ENCODE data around the gene KDM4B.

Gene KDM4B

DNA sequence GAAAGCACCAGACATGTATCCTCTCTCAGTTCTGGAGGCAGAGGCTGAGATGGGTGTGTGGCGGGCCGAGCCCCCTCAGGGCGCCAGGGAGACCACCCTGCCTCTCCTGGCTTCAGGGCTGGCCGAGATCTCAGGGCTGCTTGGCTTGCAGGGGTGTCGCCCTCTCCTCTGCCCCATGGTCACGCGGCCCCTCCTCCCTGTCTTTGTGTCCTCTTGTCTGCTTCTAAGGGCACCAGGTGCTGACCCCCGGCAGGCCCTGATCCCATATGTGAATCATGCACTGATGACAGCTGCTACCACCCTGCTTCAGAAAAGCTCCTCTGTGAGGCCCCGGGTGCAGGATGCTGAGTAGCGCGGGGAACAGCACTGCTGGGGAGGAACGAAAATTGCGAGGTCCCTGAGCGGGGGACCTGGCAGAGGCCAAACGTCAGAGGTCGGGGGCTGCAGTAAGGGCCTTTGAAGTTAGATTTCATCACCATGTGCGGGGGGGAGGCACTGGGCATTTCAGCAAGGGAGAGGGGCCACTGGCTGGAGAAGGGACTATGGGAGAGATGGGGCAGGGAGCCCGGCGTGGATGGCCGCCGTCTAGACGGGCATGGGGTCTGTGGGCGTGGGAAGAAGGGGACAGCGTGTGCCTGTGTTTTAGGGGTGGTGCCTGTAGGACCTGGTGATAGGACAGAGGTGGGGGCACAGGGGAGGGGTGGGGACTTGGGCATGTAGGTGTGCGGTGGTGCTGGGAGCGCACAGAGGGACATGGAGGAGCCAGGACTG lies 125.2 kb downstream of the KDM4B start:
- no peak for DNase-seq

DNA sequence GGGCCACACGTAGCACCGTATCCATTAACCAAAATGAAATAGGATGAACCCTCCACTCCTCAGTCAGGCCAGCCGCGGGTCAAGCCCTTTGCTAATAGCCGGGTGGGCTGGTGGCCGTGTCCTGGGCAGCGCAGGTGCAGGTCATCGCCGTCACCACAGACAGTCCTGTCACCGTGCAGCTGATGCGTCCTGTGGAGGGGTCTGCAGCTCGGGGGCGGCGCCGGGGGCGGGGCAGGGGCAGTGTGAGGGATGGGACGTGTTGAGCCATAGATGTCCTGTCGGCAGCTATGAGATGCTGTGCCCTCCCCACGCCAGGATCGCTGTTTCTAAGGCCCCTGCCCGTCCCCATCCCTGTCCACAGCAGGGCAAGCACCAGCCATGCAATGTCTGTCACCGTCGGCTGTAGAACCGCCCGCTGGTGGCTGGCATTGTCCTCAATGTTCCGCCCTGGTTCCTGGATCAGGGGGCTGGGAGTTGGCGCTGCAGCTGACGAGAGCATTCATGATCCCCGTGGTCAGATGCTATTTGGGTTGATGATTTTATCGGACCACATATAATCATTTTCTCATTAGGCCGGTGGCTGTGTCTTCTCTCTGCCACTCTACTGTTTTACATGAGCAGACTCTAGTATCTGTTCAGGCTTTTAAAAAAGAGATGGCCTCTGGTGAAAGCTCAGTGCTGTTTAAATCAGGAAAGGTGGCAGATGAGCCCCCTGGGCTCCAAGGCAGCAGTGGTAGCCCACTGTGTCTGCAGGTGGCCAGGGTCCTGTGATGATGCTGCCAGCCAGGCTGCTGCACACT lies 126.1 kb downstream of the KDM4B start:
- no peak for DNase-seq

DNA sequence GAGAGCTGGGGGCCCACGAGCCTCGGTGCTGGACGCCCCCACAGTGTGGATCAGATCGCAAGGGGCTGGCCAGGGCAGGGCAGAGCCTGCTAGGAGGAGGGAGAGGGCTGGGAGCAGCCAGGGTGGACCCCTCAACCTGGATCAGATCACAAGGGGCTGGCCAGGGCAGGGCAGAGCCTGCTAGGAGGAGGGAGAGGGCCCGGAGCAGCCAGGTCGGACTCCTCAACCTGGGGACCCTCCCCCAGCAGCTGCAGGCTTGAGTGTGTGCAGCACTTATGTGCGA lies 126.6 kb downstream of the KDM4B start:
- no peak for DNase-seq

DNA sequence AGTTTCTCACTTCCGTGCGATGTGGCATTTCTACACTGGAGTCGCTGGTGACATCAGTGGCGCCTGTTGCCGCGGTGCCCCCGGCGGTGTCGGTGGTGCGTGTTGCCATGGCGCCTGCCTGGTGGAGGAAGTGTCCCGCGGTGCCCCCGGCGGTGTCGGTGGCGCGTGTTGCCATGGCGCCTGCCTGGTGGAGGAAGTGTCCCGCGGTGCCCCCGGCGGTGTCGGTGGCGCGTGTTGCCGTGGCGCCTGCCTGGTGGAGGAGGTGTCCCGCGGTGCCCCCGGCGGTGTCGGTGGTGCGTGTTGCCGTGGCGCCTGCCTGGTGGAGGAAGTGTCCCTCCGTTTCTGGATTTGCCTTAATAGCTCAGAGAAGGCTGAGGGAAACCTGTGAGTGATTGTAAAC lies 127.6 kb downstream of the KDM4B start:
- no peak for DNase-seq

DNA sequence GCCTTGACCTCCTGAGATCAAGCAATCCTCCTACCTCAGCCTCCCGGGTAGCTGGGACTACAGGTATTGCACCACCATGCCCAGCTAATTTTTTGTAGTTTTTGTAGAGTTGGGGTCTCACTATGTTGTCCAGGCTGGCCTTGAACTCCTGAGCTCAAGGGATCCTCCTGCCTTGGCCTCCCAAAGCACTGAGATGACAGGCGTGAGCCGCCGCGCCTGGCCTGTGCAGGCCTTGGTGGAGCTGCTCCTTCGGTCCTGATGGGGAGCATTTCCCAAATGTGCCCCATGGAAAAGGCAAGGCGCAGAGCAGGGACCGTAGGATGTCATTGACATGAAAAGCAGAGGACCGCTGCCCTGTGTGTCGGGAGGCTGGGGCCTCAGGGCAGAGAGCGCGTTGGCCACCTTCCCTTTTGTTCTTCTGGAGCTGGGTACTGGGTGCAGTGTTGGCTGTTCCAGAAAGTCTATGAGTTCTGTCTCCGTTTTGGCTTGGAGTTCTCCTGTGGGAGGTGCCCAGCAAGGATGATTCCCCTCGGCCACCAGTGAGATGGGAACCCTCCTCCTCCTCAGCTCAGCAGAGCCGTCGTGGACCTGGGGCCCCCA lies 128.5 kb downstream of the KDM4B start:
- no peak for DNase-seq

DNA sequence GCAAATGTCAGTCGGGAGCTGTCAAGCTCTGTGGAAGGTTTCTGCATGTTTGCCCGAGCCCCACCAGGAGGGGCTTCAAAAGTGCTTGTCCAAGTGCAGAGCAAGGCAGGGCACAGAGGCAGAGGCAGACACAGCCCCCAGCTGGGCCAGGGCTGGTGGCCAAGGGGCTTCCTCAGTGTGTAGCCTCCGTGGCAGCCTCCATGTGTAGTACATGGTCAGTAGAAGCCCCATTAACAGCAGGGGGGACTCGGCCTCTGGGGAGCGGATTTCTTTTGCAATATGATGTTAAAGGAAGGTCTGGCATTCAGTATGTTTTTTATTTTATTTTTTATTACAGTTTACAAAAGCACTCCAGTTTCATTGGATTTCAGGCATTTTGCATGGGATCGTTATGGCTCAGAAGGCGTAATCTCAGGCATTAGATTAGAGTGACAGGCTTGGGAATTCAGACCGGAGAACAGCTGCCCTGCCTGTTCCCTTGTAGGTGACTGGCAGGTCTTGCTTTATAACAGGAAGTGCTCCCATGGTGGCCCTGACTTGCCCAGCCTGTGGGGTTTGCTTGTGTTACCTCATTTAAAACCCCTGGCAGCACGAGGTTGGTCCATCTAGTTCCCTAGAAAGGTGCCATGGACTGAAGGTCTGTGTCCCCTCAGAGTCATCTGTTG lies 129.2 kb downstream of the KDM4B start:
- no peak for DNase-seq

DNA sequence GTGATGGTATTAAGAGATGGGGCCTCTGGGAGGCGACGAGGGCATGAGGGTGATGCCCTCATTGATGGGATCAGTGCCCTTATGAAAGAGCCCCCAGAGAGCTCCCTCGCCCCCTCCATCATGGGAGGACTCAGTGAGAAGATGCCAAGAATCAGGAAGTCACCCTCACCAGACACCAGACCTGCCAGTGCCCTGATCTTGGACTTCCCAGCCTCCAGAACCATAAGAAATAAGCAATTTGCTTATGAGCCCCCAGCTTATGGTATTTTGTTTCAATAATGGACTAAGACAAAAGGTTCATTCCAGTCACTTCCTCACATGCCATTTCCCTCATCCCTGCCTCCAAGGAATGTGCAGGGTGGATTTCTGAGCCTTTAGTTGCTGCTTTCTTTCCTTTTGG lies 129.7 kb downstream of the KDM4B start:
- DNase-seq: no peak

DNA sequence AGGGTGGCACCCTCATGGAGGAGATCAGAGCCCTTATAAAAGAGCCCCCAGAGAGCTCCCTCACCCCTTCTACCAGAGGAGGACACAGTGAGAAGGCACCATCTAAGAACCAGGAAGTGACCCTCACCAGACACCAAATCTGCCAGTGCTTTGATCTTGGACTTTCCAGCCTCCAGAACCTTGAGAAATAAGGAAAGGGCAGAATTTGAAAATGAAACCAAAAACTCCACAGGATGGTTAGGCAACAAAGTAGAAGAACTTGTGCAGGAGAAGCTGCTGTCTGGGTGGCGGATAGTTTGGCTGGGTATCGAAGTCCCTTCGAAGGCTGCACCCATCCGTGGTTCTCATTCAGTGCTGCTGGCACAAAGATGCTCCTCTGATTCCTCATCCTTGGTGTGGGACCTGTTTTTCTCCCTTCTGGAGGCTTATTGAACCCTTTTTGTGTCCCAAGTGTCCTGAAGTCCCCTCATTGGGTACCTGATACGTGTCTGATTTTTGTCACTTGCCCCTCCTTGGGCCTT lies 130.8 kb downstream of the KDM4B start:
- DNase-seq: no peak

DNA sequence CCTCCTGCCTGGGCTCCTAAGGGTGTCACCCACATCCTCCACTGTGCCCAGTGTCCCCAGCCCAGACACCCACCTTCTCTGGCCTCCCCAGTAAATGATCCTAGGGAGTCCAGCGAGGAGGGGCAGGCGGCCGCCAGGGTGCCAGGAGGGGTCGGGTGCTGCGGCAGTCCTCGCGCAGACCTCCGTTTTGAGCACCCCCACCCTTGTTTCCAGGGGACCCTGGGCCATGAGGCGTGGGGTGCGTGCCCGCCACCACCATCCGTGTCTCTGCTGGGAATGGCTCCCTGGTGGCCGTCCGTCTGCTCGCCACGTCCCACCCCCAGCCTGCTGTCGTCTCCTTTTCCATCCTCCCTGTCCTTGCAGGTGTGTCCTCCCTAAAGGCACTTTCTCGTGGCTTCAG lies 133.0 kb downstream of the KDM4B start:
- DNase-seq: no peak

DNA sequence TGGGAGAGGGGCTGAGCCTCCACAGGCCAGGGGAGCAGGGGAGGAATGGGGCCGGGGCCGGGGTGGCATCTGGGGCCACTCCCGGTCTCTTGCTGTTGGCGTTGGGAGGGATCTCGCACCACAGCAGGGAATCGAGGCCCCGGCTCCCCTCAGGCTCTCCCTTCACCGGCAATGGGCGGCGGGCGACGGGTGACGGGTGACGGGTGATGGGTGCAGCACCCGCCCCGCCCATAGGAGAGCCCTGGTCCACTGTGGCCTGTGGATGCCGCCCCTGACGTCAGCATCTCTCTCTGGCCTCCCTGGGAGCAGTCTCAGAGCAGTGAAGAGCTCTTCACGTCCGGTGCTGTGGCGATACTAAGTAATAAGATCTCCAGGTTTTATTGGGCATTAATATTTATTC lies 133.6 kb downstream of the KDM4B start:
- DNase-seq: no peak

DNA sequence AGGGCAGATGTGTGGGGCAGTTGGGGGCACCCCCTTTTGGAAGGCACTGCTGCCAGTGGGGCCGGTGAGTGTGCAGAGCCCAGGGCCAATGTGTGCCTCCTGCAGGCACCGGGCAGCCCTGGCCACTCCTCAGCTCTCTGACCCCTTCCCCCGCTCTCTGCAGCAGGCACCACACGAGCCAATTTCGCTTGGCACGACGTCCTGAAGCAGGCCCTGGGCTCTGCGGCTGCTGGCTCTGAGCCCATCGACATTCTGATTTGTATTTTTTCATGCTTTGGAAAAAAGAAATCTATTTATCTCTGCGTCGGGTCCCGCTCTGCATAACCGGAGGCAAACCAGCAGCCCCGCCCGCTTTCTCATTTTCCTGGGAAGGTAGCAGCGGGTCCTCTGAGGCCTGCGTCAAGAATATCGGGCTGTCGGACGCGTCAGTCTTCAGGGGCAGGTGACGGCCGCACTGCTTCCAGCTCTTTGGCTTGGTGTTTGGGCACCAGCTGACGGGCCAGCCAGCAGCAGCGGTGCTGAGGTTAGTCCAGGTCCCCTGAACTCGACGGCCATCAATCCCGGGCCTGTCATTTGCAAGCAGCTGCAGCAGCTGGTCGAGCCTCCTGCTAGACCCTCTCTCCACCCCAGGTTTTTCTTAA lies 134.3 kb downstream of the KDM4B start:
- DNase-seq: peak; percentile 24

DNA sequence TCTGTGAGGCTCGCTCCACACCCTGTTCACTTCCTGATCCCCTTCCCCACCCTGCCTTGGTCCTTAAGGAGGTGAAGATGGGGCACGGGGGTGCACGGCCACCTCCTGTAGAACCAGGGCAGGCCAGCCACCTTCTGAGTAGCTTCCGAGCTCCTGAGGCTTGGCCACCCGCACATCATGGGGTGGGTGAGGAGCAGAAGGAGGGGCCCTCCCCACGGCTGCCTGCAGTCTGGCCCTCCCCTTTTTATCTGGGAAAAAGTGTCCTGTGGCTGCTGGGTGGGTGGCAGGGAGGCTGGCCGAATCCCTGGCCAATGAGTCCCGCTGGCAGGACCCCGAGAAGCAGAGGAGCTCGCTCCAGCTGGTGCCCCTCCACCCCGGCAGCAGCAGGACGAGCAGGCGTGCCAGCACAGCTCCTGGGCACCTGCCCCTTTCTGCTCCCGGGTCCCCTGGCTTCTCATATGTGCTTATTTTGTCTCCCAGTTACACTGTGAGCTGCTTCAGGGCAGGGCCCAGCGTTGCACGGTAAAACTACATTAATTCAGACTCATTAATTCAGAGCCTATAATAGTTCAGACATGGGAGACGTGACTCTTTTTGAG lies 135.0 kb downstream of the KDM4B start:
- DNase-seq: no peak

DNA sequence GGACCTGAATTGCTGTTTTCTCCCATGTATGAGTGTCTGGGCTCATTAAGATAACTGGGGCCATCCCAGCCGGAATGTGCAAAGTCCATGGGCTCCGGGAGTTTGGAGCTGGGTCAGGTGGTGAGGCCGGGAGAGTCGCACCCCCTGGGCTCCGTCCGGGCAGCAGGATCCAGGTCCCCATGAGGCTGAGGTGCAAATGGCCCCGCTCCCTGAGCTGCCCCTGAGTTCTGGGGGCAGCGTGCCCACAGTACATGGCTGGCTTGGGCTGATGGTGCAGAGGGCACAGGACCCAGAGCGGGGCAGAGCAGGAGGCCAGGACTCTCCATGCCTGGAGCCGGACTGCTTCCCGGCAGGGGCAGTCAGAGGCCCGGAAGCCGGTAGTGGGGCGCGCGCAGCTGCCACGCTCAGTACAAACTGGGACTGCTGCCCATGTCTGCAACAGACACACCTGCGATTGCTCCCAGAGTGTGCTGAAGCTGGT lies 136.0 kb downstream of the KDM4B start:
- DNase-seq: no peak

DNA sequence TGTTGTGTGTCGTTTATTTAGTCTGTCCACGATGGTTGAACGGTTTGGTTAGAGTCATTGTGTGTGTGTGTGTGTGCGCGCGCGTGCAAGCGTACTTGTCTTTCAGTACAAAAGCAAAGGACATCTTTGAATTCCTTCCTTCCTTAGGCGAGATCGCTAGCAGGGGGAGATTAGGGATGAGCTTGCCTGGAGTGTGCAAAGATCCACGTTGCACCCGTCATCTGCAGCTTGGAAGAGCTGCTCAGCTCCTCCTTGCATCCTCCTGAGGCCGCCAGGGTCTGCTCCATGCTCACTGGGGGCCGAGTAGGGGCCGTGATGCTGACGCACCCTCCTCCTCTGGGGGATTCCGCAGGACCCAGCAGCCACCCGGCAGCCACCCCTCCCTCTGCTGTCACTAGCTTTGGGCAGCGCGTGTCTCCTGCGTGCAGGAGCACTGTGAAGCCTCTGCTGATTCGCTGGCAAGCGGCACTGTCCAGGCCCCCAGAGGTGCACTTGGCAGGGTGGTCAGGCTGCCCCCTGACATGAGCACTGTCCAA lies 137.3 kb downstream of the KDM4B start:
- no peak for DNase-seq

DNA sequence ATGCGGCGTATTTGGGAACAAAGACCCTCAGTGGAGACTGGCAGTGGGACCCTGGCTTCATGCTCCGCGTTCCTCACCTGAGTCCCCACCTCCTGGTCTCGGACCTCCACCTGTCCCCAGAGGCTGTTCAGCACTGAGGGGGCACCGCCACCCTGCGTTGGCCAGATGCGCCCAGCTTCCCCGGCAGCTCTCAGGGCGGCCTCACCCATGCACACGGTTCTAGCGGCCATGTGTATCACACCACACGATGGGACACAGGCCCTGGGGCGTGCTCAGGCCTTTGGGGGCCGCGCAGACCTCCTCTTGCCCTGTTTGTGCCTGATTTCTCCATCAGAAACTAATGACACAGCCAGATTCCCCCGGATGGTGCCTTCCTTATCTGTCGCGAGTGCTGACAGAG lies 138.1 kb downstream of the KDM4B start:
- DNase-seq: no peak

DNA sequence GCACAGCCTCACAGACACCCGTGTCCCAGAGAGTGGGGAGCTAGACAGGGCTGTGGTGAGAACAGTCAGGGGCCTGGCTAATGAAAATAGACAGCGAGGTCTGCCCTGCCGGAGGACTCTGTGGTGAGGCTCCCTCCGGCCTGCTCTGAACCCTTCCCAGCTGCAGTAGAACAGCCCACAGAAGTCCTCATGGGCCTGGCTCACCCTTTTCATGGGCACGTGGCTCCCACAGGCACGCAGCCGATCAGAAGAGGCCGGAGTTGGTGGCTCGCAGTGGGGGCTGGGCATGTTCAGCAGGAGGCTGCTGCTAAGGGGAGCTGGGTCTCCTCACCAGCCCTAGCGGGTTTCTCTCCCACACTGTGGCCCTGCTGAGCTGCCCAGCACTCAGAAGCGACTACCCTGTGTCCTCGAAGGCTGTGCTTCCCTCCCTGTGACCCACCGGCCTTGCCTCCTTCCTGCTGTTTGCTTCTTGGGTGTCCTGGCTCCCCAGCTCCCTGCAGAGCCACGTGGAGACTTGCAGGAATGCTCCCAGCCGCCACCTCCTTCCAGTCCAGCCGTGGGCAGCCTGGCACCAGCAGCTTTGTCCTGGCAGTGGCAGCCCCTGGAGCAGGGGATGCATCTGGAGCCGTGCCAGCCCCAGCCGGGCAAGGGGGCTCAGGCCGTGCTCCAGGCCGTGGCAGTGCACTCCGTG lies 138.7 kb downstream of the KDM4B start:
- DNase-seq: no peak

DNA sequence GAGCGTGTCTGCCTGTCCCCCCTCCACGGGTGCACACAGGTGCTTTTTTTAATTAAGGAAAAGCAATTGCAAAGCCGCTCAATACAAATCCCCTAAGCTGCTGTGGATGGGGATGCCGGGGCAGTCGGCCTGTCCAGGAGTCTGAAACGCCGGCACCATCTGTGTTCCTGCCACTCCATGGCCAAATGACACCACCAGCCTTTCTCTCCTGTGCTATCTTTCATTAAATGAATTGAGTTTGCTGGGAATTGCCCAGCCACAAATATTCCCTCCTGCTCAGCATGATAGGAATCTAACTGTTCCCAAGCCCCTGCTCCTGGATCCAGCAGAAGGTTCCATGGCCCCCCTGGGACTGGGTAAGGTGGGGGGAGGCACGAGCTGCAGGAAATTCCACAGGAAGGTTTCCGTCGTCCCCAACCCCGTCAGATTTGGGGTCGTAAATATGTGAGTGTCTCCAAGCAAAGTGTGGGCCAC lies 139.2 kb downstream of the KDM4B start:
- DNase-seq: no peak

DNA sequence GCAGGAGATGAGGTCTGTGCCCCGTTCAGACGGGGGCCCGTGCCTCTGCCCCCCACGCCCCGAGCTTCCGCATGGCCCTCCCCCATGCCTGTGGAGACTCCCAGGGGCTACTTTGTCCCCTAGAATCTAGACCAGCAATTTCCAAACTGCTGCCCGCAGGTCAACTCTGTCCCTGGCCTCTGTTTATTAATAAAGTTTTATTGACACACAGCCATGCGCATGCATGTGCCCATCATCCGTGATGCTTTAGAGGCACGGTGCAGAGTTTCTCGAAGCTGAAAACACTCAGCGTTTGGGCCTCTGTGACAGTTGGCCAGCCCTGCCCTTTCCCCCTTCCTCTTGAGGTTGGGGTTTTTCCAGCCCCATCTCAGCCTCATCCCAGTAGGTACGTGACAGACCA lies 140.0 kb downstream of the KDM4B start:
- DNase-seq: no peak

DNA sequence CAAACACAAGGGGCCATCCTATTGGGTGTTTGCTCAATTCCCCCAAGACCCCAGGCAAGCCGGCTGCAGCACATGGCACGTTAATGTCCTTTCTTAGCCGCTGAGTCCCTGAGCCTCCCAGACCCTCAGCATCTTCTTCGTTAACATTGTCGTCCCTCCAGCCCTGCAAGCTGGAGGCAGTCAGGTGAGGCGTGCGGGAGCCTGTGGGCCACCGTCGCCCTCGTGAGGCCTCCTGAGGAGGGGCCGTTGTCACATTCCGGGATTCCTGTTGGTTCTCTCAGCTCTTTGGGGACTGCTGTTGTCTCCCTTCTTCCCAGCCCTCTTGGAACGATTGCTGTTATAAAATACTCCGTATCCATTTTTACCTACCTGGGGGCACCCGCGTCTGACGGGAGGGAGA lies 140.6 kb downstream of the KDM4B start:
- no peak for DNase-seq

DNA sequence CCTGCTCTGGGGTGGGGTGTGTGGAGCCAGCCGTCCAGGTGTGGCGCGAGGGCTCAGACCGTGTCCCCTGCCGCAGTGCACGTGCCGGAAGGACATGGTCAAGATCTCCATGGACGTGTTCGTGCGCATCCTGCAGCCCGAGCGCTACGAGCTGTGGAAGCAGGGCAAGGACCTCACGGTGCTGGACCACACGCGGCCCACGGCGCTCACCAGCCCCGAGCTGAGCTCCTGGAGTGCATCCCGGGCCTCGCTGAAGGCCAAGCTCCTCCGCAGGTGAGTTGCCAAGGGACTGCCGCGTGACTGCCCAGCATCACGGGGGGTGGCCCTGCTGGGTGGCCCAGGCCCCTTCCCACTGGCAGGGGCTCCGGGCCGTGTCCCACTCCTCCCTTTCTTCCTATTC lies 141.6 kb downstream of the KDM4B start:
- no peak for DNase-seq

DNA sequence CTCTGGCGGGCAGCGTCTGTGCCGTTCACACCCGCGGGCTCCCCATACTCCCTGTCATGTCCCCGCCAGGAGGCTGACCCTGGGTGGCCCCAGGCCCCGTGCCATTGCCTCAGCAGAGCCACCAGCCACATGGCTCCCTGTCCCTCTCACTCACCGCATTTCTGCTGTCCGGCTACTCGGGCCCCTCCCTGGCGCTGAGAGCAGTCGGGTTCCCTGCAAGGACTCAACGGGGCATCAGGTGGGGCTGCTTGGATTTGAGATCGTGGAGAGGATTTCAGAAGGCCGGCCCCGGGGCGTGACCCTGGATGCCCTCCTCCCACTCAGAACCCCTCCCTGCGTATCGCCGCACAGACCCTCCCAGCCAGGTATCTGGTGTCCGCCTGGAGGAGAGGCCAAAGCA lies 142.1 kb downstream of the KDM4B start:
- no peak for DNase-seq

Measured in midbrain (tissue), 1 donor.